ENCODE data around the gene GPT2.
"Not testable (repeated sequence)": the region's sequence is repeated elsewhere in the genome, so short reads cannot be mapped to it uniquely, and the experiment has no call there.

GPT2 gene

DNA sequence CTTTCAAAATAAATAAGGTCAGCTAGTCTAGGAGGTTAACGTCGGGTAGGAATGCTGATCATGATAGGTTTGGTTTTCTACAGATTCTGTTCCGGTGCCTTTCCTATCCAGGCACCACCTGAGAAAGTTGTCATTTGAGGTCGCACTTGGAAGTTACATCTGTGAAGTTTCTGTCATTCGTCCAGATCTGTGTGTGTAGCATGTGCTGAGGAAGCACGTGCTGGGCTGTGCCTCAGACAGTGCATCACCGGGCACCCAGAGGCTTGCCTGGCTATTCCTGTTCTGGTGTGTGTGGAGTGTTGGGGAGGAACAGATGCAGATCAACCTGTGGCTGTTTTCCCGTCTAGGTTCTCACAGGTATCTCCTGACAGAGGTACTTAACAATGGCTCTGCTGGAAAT lies 46.7 kb downstream of the GPT2 start:
- H3K4me3 ChIP-seq (ENCODE audit: low read depth, low read length), result no peak overlapping the region
- TF ChIP-seq, protein P1, sequence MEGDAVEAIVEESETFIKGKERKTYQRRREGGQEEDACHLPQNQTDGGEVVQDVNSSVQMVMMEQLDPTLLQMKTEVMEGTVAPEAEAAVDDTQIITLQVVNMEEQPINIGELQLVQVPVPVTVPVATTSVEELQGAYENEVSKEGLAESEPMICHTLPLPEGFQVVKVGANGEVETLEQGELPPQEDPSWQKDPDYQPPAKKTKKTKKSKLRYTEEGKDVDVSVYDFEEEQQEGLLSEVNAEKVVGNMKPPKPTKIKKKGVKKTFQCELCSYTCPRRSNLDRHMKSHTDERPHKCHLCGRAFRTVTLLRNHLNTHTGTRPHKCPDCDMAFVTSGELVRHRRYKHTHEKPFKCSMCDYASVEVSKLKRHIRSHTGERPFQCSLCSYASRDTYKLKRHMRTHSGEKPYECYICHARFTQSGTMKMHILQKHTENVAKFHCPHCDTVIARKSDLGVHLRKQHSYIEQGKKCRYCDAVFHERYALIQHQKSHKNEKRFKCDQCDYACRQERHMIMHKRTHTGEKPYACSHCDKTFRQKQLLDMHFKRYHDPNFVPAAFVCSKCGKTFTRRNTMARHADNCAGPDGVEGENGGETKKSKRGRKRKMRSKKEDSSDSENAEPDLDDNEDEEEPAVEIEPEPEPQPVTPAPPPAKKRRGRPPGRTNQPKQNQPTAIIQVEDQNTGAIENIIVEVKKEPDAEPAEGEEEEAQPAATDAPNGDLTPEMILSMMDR (IDR thresholded peaks at IDR 0.05; ENCODE audit: low read depth, low read length, missing control alignments), result no peak
- in situ Hi-C loops (cut with HindIII; ENCODE audit: low sequenced_read_pairs), result no loop called here
- no peak for DNase-seq (ENCODE audit: low read depth)

DNA sequence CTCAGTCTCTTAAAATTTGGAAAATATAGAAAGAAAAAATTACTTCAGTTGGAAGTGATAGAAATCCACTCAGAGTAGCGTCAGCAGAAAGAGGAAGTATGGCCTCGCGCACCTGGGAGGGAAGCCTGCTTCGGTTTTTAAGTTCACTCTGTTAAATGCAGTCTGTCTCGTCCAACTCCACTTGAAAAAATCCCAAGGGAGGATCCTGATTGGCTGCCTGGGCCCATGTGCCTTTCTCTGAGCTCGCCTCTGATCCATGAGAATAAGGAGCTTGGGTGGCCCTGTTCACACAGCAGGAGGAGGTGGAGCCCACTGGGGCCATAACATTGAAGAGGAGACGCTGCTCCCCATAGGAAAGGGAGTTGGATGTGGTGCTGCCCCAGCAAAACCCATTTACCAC lies 48.6 kb downstream of the GPT2 start:
- TF ChIP-seq, protein P1 (IDR thresholded peaks at IDR 0.05; ENCODE audit: low read depth, low read length, missing control alignments), result no peak
- in situ Hi-C loops (cut with HindIII; ENCODE audit: low sequenced_read_pairs), result no loop called here
- no peak overlapping the region for H3K4me3 ChIP-seq (ENCODE audit: low read depth, low read length)
- DNase-seq (ENCODE audit: low read depth), result no peak

DNA sequence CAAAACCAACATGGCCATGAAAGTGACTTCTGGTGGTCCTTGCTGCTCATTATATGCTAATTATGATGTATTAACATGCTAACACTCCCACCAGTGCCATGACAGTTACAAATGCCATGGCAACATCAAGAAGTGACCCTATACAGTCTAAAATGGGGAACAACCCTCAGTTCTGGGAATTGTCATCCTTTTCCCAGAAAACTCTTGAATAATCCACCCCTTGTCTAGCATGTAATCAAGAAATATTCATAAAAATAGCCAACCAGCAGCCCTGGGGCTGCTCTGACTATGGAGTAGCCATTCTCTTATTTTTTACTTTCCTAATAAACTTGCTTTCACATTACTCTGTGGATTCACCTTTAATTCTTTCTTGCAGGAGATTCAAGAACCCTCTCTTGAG lies 53.4 kb downstream of the GPT2 start:
- in situ Hi-C loops (cut with HindIII; ENCODE audit: low sequenced_read_pairs), result no loop called here
- DNase-seq (ENCODE audit: low read depth), result no peak
- TF ChIP-seq, protein P1 (IDR thresholded peaks at IDR 0.05; ENCODE audit: low read depth, low read length, missing control alignments), result no peak
- no peak overlapping the region for H3K4me3 ChIP-seq (ENCODE audit: low read depth, low read length)

DNA sequence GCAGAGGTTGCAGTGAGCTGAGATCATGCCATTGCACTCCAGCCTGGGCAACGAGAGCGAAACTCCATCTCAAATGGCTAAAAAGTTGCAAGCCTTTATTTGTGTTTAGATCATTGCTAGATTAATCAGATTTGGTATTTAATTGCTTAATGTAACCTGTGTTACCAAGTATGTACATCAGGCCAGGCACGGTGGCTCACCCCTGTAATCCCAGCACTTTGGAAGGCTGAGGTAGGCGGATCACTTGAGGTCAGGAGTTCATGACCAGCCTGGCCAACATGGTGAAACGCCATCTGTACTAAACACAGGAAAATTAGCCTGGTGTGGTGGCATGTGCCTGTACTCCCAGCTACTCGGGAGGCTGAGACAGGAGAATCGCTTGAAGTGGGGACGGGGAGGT lies 60.6 kb downstream of the GPT2 start:
- DNase-seq (ENCODE audit: low read depth); in situ Hi-C loops (cut with HindIII; ENCODE audit: low sequenced_read_pairs); H3K4me3 ChIP-seq (ENCODE audit: low read depth, low read length): not testable (repeated sequence)

DNA sequence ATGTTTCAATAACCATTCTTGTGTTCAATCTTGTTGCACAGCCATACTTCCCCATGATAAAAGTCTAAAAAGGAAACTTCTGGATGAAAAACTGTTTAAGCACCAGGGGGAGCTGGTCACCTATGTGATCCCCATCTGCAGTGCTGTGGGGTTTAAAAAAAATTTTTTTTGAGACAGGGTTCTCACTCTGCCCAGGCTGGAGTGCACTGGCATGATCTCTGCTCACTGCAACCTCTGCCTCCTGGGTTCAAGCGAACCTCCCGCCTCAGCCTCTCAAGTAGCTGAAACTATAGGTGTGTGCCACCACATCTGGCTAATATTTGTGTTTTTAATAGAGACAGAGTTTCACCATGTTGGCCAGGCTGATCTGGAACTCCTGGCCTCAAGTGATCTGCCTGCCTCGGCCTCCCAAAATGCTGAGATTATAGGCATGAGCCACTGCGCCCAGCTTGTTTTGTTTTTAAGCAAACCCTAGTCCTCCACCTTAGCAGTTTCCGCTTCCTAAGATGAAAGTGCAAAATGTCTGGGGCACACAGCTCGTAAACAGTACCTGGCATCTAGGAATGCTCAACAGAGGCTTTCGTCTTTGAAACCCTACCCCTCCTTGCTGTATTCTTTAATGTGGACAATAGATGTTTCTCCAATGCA lies 63.9 kb downstream of the GPT2 start:
- in situ Hi-C loops (cut with HindIII; ENCODE audit: low sequenced_read_pairs), result no loop called here
- DNase-seq (ENCODE audit: low read depth), result peak; percentile 9
- H3K4me3 ChIP-seq (ENCODE audit: low read depth, low read length), result no peak overlapping the region
- TF ChIP-seq, protein P1 (IDR thresholded peaks at IDR 0.05; ENCODE audit: low read depth, low read length, missing control alignments), result peak; percentile 65

DNA sequence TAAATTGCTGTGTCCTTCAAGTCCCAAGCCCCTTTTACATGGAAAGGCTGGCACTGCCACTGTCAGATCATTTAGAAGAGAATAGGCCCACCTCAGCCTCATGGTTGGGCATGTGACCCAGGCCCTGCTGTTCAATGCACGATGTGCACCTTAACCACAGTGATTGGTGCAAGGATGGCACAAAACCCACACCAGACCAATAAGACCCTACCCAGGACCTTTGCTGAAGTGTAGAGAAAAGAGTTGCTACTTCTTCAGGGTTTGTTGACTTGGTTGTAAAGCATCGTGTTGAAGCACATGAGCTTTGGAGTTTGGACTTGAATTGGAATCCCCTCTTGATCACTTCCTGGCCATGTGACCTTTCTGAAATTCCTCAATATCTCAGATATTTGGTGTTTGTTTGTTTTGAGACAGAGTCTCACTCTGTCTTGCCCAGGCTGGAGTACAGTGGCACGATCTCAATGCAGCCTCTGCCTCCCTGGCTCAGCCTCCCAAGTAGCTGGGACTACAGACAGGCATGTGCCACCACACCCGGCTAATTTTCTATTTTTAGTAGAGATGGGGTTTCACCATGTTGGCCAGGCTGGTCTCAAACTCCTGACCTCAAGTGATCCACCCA lies 64.5 kb downstream of the GPT2 start:
- DNase-seq (ENCODE audit: low read depth), result no peak
- TF ChIP-seq, protein P1 (IDR thresholded peaks at IDR 0.05; ENCODE audit: low read depth, low read length, missing control alignments), result no peak
- in situ Hi-C loops (cut with HindIII; ENCODE audit: low sequenced_read_pairs), result no loop called here
- H3K4me3 ChIP-seq (ENCODE audit: low read depth, low read length), result no peak overlapping the region

DNA sequence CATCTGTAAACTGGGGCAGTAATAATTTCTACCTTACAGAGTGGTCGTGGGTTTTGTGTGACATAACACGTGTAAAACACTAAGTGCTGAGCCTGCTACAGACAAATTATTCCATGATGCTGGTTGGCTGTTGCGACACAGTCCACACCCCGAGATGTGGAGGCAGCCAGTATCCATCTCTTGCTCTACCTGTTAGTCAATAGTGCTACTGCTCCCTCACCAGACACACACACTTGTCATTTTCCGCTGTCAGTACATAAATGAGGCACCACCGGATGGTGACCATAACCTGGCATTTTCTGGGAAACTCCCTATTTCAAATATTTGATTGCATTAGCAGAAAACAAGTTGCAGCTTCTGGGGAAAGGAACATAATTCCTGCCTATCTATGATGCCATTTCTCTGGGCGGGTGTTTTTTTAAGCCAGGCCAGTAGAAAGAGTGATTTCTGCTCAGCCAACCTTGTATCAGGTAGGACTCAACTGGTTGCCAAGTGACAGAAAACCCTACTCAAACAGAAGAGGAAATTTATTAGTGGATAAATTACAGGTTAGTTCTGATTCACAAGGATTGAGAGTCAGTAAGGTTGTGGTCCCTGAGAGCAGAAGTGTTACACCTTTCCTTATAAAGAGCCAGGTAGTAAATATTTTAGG lies 65.2 kb downstream of the GPT2 start:
- TF ChIP-seq, protein P1 (IDR thresholded peaks at IDR 0.05; ENCODE audit: low read depth, low read length, missing control alignments), result no peak
- no peak for DNase-seq (ENCODE audit: low read depth)
- no peak overlapping the region for H3K4me3 ChIP-seq (ENCODE audit: low read depth, low read length)
- in situ Hi-C loops (cut with HindIII; ENCODE audit: low sequenced_read_pairs), result no loop called here

Data from astrocyte of the cerebellum (primary cell).